Measurements from ENCODE around the gene EVA1A.

Gene EVA1A

GRCh38 chr2:75562513-75562864 lies 1.8 kb upstream of the EVA1A start:
- DNase-seq (ENCODE audit: low spot score), result no peak

- DNase-seq (ENCODE audit: low spot score), result no peak
Measured at GRCh38 chr2:75561566-75562512, 1.1 kb upstream of the EVA1A start.

GRCh38 chr2:75560022-75560767 lies 544 bp downstream of the EVA1A start:
- DNase-seq (ENCODE audit: low spot score), result peak; percentile 23

- DNase-seq (ENCODE audit: low spot score), result no peak
Measured at GRCh38 chr2:75559680-75560021, 1.1 kb downstream of the EVA1A start.

- DNase-seq (ENCODE audit: low spot score), result no peak
Measured at GRCh38 chr2:75558786-75559679, 1.7 kb downstream of the EVA1A start.

- no peak for DNase-seq (ENCODE audit: low spot score)
Measured at GRCh38 chr2:75558136-75558535, 2.6 kb downstream of the EVA1A start.

GRCh38 chr2:75557474-75558133 lies 3.1 kb downstream of the EVA1A start:
- DNase-seq (ENCODE audit: low spot score), result no peak

GRCh38 chr2:75556679-75557366 lies 3.9 kb downstream of the EVA1A start:
- no peak for DNase-seq (ENCODE audit: low spot score)

GRCh38 chr2:75555701-75556100 lies 5.0 kb downstream of the EVA1A start:
- no peak for DNase-seq (ENCODE audit: low spot score)

GRCh38 chr2:75553935-75554531 lies 6.7 kb downstream of the EVA1A start:
- no peak for DNase-seq (ENCODE audit: low spot score)

- DNase-seq (ENCODE audit: low spot score), result no peak
Measured at GRCh38 chr2:75552222-75552621, 8.5 kb downstream of the EVA1A start.

GRCh38 chr2:75551434-75551833 lies 9.3 kb downstream of the EVA1A start:
- no peak for DNase-seq (ENCODE audit: low spot score)

- no peak for DNase-seq (ENCODE audit: low spot score)
Measured at GRCh38 chr2:75549401-75550253, 11.1 kb downstream of the EVA1A start.

GRCh38 chr2:75548036-75548573 lies 12.6 kb downstream of the EVA1A start:
- DNase-seq (ENCODE audit: low spot score), result no peak

GRCh38 chr2:75547345-75548035 lies 13.2 kb downstream of the EVA1A start:
- no peak for DNase-seq (ENCODE audit: low spot score)

- DNase-seq (ENCODE audit: low spot score), result no peak
Measured at GRCh38 chr2:75545922-75546321, 14.8 kb downstream of the EVA1A start.

GRCh38 chr2:75545387-75545786 lies 15.4 kb downstream of the EVA1A start:
- no peak for DNase-seq (ENCODE audit: low spot score)

- no peak for DNase-seq (ENCODE audit: low spot score)
Measured at GRCh38 chr2:75543446-75543845, 17.3 kb downstream of the EVA1A start.

- no peak for DNase-seq (ENCODE audit: low spot score)
Measured at GRCh38 chr2:75541430-75541829, 19.3 kb downstream of the EVA1A start.

All from HuH-7.5 (cell line).